MM.1S (cell line): ENCODE results near the gene NAALADL2.

Source experiments
- EZH2 ChIP-seq: fragments of 300-600 bp; sonication (generic); optimal IDR thresholded peaks from 2 replicates; pipeline ENCODE3; 2017; ENCODE audit warnings: low read depth, mild to moderate bottlenecking, antibody characterized with exemption, low read length, mixed read lengths
- EZH2phosphoT487 ChIP-seq: fragments of 300-600 bp; sonication (generic); IDR thresholded peaks from 2 replicates; pipeline ENCODE4 v1.6.1; 2018; ENCODE audit warnings: antibody characterized with exemption, low read length
- TF ChIP-seq, protein P1 (sequence below): fragments of 300-600 bp; sonication (generic); IDR thresholded peaks from 2 replicates; pipeline ENCODE4 v1.5.1; 2016; ENCODE audit warnings: antibody characterized with exemption, low read length, mixed read lengths

DNA sequence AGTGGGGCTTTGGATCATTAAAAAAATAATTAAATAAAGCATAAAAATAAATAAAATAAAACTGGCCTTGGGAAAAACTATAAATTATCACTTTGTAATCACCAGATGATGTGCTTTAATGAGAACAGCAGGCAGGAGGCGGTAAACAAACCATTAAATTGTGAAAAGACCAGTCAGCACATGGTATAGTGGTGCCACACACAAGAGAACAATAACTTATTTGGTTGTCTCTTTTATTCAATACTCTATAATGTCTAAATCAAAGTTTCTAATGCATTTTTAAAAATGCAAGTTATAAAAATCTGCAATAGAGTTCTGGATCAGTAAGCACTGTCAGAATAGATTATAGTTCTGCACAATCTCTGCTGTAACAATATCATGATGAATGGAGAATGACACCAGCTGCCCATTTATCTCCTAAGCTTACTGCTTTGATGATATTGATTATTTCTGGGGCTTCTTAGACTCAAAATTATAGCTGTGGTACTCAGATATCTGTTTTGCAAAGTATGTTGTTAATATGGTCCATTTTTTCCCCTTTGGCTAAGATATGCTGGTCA is 259.3 kb downstream of the NAALADL2 start:
- TF ChIP-seq, protein P1, sequence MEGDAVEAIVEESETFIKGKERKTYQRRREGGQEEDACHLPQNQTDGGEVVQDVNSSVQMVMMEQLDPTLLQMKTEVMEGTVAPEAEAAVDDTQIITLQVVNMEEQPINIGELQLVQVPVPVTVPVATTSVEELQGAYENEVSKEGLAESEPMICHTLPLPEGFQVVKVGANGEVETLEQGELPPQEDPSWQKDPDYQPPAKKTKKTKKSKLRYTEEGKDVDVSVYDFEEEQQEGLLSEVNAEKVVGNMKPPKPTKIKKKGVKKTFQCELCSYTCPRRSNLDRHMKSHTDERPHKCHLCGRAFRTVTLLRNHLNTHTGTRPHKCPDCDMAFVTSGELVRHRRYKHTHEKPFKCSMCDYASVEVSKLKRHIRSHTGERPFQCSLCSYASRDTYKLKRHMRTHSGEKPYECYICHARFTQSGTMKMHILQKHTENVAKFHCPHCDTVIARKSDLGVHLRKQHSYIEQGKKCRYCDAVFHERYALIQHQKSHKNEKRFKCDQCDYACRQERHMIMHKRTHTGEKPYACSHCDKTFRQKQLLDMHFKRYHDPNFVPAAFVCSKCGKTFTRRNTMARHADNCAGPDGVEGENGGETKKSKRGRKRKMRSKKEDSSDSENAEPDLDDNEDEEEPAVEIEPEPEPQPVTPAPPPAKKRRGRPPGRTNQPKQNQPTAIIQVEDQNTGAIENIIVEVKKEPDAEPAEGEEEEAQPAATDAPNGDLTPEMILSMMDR = no peak
- TF ChIP-seq EZH2 (no peak), EZH2phosphoT487 (no peak)
